B cell (primary cell): Measurements from ENCODE around the gene HPD. TPM values are rescaled to one million over a fixed set of nuclear protein-coding genes. Genes with fewer than 3 reads are reported as not detected.

Experiments used
- ATAC-seq: fragments of 200-7000 bp; cut with Tn5 transposase; one replicate; pipeline ENCODE4 v1.10.0; 2021; ENCODE audit warnings: low read depth, mild to moderate bottlenecking, moderate number of reproducible peaks, moderate library complexity
- CTCF ChIA-PET: fragments of 350-600 bp; sonication (Branson Sonifier 250); formaldehyde crosslinking; loops from one replicate; lab custom pipeline; 2021; ENCODE audit warnings: antibody characterized with exemption, inconsistent platforms; lab: Charles Lee
- POLR2A ChIA-PET: fragments of 350-600 bp; sonication (Branson Sonifier 250); formaldehyde crosslinking; loops from one replicate; lab custom pipeline; 2021; ENCODE audit warnings: antibody characterized with exemption; lab: Charles Lee
- DNase-seq: peaks from one replicate; pipeline ENCODE4 v3.0.0; 2013
- H2AFZ ChIP-seq: 2 replicates; pipeline ENCODE4 v1.6.1; 2012; ENCODE audit warnings: mild to moderate bottlenecking, low read depth, low read length; ENCODE audit not compliant: insufficient read depth, poor library complexity, severe bottlenecking
- H3K27ac ChIP-seq, 2 donors: 1 replicate in 1 of 2; 2 replicates in 1 of 2; pipeline ENCODE4 v1.5.1; 2012 to 2013; ENCODE audit warnings: low read length in 2 of 2, mild to moderate bottlenecking in 2 of 2, moderate library complexity in 1 of 2
- H3K27me3 ChIP-seq, 4 experiments: fragments of 200-600 bp in 1 of 4; sonication (generic) in 1 of 4; replicated peaks in 1 of 4; 1 replicate in 2 of 4; 2 replicates in 2 of 4; pipeline versions ENCODE4 v1.6.1 to v1.7.0; 2013 to 2016; ENCODE audit warnings: low read length in 3 of 4, mild to moderate bottlenecking in 2 of 4, mixed read lengths in 1 of 4, moderate library complexity in 1 of 4; ENCODE audit not compliant: insufficient read depth in 4 of 4, control insufficient read depth in 3 of 4; ENCODE audit errors: control extremely low read depth in 1 of 4
- H3K36me3 ChIP-seq, 2 experiments: replicated peaks in 1 of 2; 1 replicate in 1 of 2; 2 replicates in 1 of 2; pipeline versions ENCODE4 v1.6.1 to v1.7.1; 2013; ENCODE audit warnings: low read length in 1 of 2; ENCODE audit not compliant: insufficient read depth in 2 of 2, control insufficient read depth in 1 of 2; ENCODE audit errors: control extremely low read depth in 1 of 2, extremely low read depth in 1 of 2
- H3K4me1 ChIP-seq, 2 donors: fragments of 200-600 bp in 1 of 2; sonication (generic) in 1 of 2; 1 replicate in 1 of 2; 2 replicates in 1 of 2; pipeline versions ENCODE4 v1.5.1 to v1.6.1; 2013 to 2017; ENCODE audit warnings: low read length in 2 of 2; ENCODE audit not compliant: control insufficient read depth in 2 of 2, insufficient read depth in 2 of 2
- H3K4me2 ChIP-seq: replicated peaks from 2 replicates; pipeline ENCODE3; 2012; ENCODE audit warnings: mild to moderate bottlenecking, low read depth, low read length; ENCODE audit not compliant: poor library complexity, severe bottlenecking
- H3K4me3 ChIP-seq, 5 experiments: fragments of 200-600 bp in 1 of 5; sonication (generic) in 1 of 5; 1 replicate in 3 of 5; 2 replicates in 2 of 5; pipeline versions ENCODE4 v1.5.1 to v1.7.0; 2011 to 2016; ENCODE audit warnings: low read length in 4 of 5, mild to moderate bottlenecking in 4 of 5, low read depth in 2 of 5, control low read depth in 1 of 5, moderate library complexity in 1 of 5; ENCODE audit not compliant: insufficient read depth in 1 of 5; ENCODE audit errors: control extremely low read depth in 1 of 5, extremely low read depth in 1 of 5
- H3K79me2 ChIP-seq: fragments of 200-600 bp; sonication (generic); one replicate; pipeline ENCODE4 v1.6.0; 2016; ENCODE audit warnings: low read length; ENCODE audit not compliant: control insufficient read depth, insufficient read depth
- H3K9ac ChIP-seq: fragments of 200-600 bp; sonication (generic); 2 replicates; pipeline ENCODE4 v1.6.1; 2017; ENCODE audit warnings: mild to moderate bottlenecking, low read length, moderate library complexity
- H3K9me3 ChIP-seq, 3 donors: one replicate each; pipeline versions ENCODE4 v1.6.1 to v1.7.1; 2013; ENCODE audit warnings: low read length in 2 of 3; ENCODE audit not compliant: control insufficient read depth in 2 of 3, insufficient read depth in 1 of 3; ENCODE audit errors: control extremely low read depth in 1 of 3
- H4K20me1 ChIP-seq: 2 replicates; pipeline ENCODE4 v1.6.0; 2012; ENCODE audit warnings: mild to moderate bottlenecking, low read length; ENCODE audit not compliant: insufficient read depth, control insufficient read depth, poor library complexity, severe bottlenecking
- H3K27ac Mint-ChIP-seq: one replicate; pipeline ENCODE4 v1.8.0; 2021; ENCODE audit warnings: mixed read lengths
- H3K27me3 Mint-ChIP-seq: one replicate; pipeline ENCODE4 v1.8.0; 2021; ENCODE audit warnings: mixed read lengths
- H3K4me1 Mint-ChIP-seq: one replicate; pipeline ENCODE4 v1.8.0; 2021; ENCODE audit warnings: mixed read lengths
- H3K4me3 Mint-ChIP-seq: one replicate; pipeline ENCODE4 v1.8.0; 2021; ENCODE audit warnings: mixed read lengths
- H3K9me3 Mint-ChIP-seq: one replicate; pipeline ENCODE4 v1.8.0; 2022; ENCODE audit warnings: mixed read lengths; ENCODE audit not compliant: insufficient read depth
- EZH2 ChIP-seq: IDR thresholded peaks from 2 replicates; pipeline ENCODE4 v1.6.1; 2012; ENCODE audit warnings: borderline replicate concordance, low read depth, mild to moderate bottlenecking, moderate library complexity, low read length; ENCODE audit not compliant: insufficient read depth, poor library complexity, severe bottlenecking
- WGBS: methylation state at CpG from one replicate; pipeline ENCODE4 v1.1.5; 2013; ENCODE audit warnings: missing lambda C conversion rate; ENCODE audit not compliant: insufficient coverage; 5-methylcytosine and 5-hydroxymethylcytosine counted together
- intact Hi-C: fragments of 100-400 bp; cut with micrococcal nuclease; formaldehyde crosslinking; loops from one replicate; pipeline ENCODE4 v1.10.0; 2022
- polyA plus RNA-seq: library from polyadenylated mRNA; depleted of rRNA; stranded (reverse); fragments of >200 nt; gene quantifications from 2 replicates; pipeline ENCODE4 v1.2.3, GENCODE V29; 2012
- total RNA-seq, 2 donors: library from RNA; stranded (reverse); fragments of 120-200 nt in 1 of 2; gene quantifications; 1 replicate in 1 of 2; 2 replicates in 1 of 2; pipeline versions ENCODE4 v1.2.3 to v1.2.4, GENCODE V29; 2013 to 2022
- TF ChIP-seq, protein P1 (sequence below): fragments of 200-600 bp; IDR thresholded peaks from one replicate; pipeline ENCODE4 v1.8.0; 2022; ENCODE audit warnings: antibody characterized with exemption, mild to moderate bottlenecking

Gene HPD
- total and polyA plus RNA-seq, 2 donors (not counting 1 experiment from before 2014, with no cell fraction given): not detected

DNA sequence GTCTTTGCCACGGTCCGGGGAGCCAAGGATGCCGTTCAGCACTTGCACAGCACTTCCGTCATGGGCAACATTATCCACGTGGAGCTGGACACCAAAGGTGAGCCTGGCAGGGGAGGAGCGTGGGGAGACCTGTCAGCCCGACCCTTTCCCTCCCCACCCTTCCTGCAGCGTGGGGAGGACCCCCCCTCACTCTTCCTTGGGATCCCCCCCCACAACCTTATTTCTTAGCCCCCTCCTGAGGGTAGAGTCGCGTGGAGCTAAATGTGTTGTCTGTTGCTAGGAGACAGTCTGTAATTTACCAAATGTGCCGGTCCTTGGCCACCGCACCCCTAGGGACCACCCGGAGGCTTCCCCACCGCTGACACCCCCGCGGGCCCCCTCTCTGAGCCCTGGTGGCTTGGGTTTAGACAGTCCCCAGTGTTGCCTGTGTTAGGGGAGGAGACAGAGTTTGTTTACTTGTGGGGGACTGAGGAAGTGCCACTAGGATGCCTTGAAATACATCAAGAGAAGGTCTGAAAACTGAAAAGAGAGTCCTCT, 52.6 kb downstream of the HPD start:
- TF ChIP-seq, protein P1, sequence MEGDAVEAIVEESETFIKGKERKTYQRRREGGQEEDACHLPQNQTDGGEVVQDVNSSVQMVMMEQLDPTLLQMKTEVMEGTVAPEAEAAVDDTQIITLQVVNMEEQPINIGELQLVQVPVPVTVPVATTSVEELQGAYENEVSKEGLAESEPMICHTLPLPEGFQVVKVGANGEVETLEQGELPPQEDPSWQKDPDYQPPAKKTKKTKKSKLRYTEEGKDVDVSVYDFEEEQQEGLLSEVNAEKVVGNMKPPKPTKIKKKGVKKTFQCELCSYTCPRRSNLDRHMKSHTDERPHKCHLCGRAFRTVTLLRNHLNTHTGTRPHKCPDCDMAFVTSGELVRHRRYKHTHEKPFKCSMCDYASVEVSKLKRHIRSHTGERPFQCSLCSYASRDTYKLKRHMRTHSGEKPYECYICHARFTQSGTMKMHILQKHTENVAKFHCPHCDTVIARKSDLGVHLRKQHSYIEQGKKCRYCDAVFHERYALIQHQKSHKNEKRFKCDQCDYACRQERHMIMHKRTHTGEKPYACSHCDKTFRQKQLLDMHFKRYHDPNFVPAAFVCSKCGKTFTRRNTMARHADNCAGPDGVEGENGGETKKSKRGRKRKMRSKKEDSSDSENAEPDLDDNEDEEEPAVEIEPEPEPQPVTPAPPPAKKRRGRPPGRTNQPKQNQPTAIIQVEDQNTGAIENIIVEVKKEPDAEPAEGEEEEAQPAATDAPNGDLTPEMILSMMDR: no peak
- TF ChIP-seq EZH2: no peak
- no peaks in the 10 kb centered on the region for H3K9me3 Mint-ChIP-seq
- WGBS: 0% methylated on average over 10 of the region's 16 CpGs
- H3K27ac Mint-ChIP-seq: peak overlapping the region; percentile 96
- ATAC-seq (peak; percentile 16), DNase-seq (peak; percentile 81)
- peak overlapping the region; percentile 97 for H3K4me3 Mint-ChIP-seq
- Histone ChIP-seq H2AFZ (no peak overlapping the region), H3K4me3 (peak overlapping the region; percentile 22 to 75 (median 65)), H3K4me2 (peak overlapping the region; percentile 94), H3K9ac (peak overlapping the region; percentile 85), H3K4me1 (peaks cover 33 to 45% of the 10 kb centered on the region in 2 donors), H3K27ac (peak overlapping the region; percentile 51 to 71), H3K9me3 (no peaks in the 10 kb centered on the region), H4K20me1 (peaks cover 42% of the 10 kb centered on the region), H3K36me3 (peaks cover 0 to 49% of the 10 kb centered on the region in 2 experiments), H3K27me3 (no peaks in the 10 kb centered on the region), H3K79me2 (peaks cover 77% of the 10 kb centered on the region)
- CTCF ChIA-PET: interaction anchor here (0.6 to 32.7 kb wide), 6 partner anchors 10 to 269 kb away, joined by 3 to 1947 read pairs (median 3); partner anchors contain the start of genes RHOF and SETD1B
- peaks cover 50% of the 10 kb centered on the region for H3K4me1 Mint-ChIP-seq
- no peaks in the 10 kb centered on the region for H3K27me3 Mint-ChIP-seq
- intact Hi-C loops: loop anchor here (10.0 kb wide), 1 partner anchor 699 kb away; the partner anchor contains the start of gene ZCCHC8
- POLR2A ChIA-PET: interaction anchor here (0.6 to 13.7 kb wide), 8 partner anchors 8 to 340 kb away, joined by 3 to 267 read pairs (median 5); partner anchors contain the start of genes PSMD9, RHOF and TMEM120B
